BLaER1 (cell line): ENCODE measurements around the gene RAB5IF.
A peak's percentile ranks its signal among the peaks of the same experiment; 100 is the strongest.

Experiments
- H3K27ac ChIP-seq: shearing (Covaris generic); formaldehyde crosslinking; 2 replicates; pipeline ENCODE4 v1.8.1; 2022
- H3K27me3 ChIP-seq: shearing (Covaris generic); formaldehyde crosslinking; 2 replicates; pipeline ENCODE4 v1.8.1; 2022
- H3K36me3 ChIP-seq: shearing (Covaris generic); formaldehyde crosslinking; 2 replicates; pipeline ENCODE4 v1.8.1; 2022
- H3K4me1 ChIP-seq: shearing (Covaris generic); formaldehyde crosslinking; 2 replicates; pipeline ENCODE4 v1.8.1; 2022
- H3K4me2 ChIP-seq: shearing (Covaris generic); formaldehyde crosslinking; 2 replicates; pipeline ENCODE4 v1.8.1; 2022
- H3K4me3 ChIP-seq: shearing (Covaris generic); formaldehyde crosslinking; 2 replicates; pipeline ENCODE4 v1.8.1; 2022
- H3K9ac ChIP-seq: shearing (Covaris generic); formaldehyde crosslinking; 2 replicates; pipeline ENCODE4 v1.8.1; 2022
- H3K9me3 ChIP-seq: shearing (Covaris generic); formaldehyde crosslinking; 2 replicates; pipeline ENCODE4 v1.8.1; 2022
- H4K20me1 ChIP-seq: shearing (Covaris generic); formaldehyde crosslinking; 2 replicates; pipeline ENCODE4 v1.8.1; 2022
- Cebpa-rat ChIP-seq: shearing (Covaris generic); IDR thresholded peaks from 2 replicates; pipeline ENCODE4 v1.8.1; 2022

The RAB5IF gene

GRCh38 chr20:36656733-36657132, 51.2 kb downstream of the RAB5IF start:
- no peak overlapping the region for H3K27ac ChIP-seq
- no peaks in the 10 kb centered on the region for H3K9me3 ChIP-seq
- no peak for TF ChIP-seq Cebpa-rat
- peaks cover 60% of the 10 kb centered on the region for H3K36me3 ChIP-seq
- no peaks in the 10 kb centered on the region for H3K27me3 ChIP-seq
- no peak overlapping the region for H3K4me3 ChIP-seq
- H3K4me2 ChIP-seq = no peak overlapping the region
- H3K9ac ChIP-seq = no peak overlapping the region
- H3K4me1 ChIP-seq = peaks cover 12% of the 10 kb centered on the region
- no peaks in the 10 kb centered on the region; the same call in 1 of the 2 replicates for H4K20me1 ChIP-seq

GRCh38 chr20:36658300-36658699, 52.7 kb downstream of the RAB5IF start:
- no peaks in the 10 kb centered on the region; the same call in 1 of the 2 replicates for H4K20me1 ChIP-seq
- no peak for TF ChIP-seq Cebpa-rat
- H3K4me3 ChIP-seq = no peak overlapping the region
- no peak overlapping the region for H3K9ac ChIP-seq
- H3K9me3 ChIP-seq = no peaks in the 10 kb centered on the region
- peaks cover 12% of the 10 kb centered on the region for H3K4me1 ChIP-seq
- peak overlapping the region; percentile 36 for H3K4me2 ChIP-seq
- peaks cover 55% of the 10 kb centered on the region for H3K36me3 ChIP-seq
- H3K27me3 ChIP-seq = no peaks in the 10 kb centered on the region
- no peak overlapping the region for H3K27ac ChIP-seq
